NCI-H1092 treated with DMSO at 0.1 percent for 48 hours (cell line): ENCODE measurements around the gene MUC5AC.

Source experiments
- DNase-seq: peaks from one replicate; lab custom pipeline; 2025; lab: John Stamatoyannopoulos, UW

MUC5AC gene

DNA sequence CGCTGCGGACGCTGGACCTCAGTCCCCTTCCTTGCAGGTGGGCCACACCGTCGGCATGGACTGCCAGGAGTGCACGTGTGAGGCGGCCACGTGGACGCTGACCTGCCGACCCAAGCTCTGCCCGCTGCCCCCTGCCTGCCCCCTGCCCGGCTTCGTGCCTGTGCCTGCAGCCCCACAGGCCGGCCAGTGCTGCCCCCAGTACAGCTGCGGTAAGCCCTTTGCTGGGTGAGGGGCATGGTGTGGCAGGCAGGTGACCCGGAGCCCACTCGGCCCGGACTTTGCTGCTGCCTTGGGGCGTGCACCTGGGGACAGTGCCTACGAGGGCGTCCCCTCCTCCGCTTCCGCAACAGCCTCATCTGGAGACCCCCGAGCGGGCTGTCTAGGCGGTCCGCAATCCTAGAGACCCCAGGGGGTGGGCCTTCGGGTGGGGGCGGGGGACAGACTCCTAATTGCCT, 39.7 kb downstream of the MUC5AC start:
- DNase-seq: no peak

DNA sequence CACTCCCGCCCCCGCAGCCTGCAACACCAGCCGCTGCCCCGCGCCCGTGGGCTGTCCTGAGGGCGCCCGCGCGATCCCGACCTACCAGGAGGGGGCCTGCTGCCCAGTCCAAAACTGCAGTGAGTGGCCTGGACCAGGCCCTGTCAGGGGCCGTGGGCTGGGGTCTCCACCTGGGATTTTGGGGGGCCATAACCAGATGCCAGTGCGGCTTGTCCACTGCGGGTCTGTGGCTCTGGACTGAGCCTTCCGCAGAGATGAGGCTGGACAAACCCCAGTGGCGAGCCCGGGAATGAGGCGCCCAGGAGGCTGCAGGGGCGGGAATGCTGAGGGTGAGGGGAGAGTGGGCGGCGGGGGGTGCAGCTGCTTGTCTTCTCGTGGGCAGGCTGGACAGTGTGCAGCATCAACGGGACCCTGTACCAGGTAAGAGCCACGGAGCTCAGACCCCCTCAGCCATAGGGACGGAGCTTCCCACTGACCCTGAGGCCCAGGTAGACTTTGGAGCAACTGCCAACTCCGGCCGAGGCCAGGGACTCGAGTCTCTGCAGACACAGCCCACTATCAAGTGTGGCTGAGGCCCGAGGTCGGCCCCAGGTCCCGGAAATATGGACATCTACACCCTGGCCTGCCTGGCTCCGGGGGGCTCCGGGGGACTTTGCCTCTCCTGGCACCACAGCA, 40.3 kb downstream of the MUC5AC start:
- no peak for DNase-seq

DNA sequence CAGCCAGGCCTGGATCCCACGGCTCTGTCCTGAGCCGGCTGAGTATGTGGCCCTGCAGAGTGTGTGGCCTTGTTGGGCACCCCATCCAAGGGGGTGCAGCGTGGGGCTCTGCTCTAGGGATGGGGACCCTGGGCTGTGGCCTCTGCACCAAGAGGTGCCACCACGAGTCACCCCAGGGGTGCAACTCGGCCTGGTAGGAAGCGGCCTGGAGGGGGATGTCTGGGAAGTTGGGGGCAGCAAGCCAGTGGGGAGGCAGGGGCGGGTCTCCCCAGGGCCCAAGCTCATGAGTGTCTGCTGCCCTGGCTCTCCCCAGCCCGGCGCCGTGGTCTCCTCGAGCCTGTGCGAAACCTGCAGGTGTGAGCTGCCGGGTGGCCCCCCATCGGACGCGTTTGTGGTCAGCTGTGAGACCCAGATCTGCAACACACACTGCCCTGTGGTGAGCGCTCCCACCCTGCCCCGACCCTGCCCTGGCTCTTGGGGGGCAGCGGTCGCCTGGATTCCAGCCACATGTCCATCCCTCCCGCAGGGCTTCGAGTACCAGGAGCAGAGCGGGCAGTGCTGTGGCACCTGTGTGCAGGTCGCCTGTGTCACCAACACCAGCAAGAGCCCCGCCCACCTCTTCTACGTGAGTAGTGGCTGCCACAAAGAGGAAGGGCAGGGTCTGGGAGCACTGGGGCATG, 40.9 kb downstream of the MUC5AC start:
- DNase-seq: no peak

DNA sequence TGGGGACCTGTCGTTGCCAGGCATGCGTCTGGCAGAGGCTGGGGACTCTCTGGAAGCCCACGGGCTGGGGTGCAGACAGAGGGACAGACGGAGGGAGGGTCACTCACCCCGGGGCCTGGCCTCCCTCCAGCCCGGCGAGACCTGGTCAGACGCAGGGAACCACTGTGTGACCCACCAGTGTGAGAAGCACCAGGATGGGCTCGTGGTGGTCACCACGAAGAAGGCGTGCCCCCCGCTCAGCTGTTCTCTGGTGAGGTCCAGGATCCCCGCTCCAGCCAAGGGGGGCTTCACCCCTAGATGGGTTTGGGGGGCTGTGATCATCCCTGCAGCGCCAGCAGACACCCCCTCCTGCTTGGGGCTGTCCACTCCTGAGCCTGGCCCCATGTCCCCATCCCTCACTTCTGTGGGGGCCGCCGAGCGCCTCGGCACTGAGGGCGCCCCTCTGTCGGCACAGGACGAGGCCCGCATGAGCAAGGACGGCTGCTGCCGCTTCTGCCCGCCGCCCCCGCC, 41.5 kb downstream of the MUC5AC start:
- no peak for DNase-seq

DNA sequence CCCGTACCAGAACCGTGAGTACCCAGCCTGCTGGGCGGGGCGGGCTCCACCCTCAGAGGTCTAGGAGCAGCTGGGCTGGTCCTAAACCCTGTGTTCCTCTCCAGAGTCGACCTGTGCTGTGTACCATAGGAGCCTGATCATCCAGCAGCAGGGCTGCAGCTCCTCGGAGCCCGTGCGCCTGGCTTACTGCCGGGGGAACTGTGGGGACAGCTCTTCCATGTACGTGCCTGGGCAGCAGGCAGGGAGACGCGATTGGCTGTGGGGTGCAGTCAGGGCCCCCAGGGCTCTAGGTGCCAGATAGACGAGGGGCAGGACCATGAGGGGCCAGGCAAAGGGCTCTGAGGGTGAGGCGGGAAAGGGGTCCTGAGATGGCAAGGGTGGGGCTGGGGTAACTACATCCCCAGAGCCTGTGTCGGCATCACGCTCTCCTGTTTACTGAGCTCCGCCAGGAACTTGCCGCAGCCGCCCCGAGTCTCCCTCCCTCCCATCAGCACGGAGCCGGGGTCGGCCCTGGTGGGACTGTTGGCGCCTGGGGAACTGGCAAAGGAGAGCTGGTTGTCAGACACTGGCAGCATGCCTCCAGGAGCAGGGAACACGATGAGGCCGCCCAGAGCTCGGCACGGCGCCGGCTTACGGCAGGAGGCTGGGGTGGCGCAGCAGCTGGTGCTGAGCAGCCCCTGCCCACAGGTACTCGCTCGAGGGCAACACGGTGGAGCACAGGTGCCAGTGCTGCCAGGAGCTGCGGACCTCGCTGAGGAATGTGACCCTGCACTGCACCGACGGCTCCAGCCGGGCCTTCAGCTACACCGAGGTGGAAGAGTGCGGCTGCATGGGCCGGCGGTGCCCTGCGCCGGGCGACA, 42.2 kb downstream of the MUC5AC start:
- no peak for DNase-seq

DNA sequence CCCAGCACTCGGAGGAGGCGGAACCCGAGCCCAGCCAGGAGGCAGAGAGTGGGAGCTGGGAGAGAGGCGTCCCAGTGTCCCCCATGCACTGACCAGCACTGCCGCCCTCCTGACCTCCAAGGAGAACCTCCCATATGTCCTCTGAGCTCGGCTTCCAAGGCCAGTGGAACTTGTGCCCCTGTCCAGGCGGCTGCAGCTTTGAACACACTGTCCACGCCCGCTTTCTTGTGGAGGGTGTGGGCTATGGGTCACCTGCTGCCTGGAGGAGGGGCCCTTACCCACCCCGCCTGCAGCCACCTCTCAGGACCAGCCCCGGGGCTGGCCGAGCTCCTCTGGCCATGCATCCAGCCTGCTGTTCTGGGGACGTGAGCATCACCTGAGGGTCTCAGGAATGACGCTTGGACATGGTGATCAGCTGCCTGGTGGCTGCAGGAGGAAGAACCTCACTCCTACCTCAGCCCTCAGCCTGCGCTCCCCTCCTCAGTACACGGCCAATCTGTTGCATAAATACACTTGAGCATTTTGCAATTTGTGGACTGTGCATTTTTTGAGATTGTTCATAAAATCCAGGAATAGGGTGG, 42.9 kb downstream of the MUC5AC start:
- DNase-seq: no peak

DNA sequence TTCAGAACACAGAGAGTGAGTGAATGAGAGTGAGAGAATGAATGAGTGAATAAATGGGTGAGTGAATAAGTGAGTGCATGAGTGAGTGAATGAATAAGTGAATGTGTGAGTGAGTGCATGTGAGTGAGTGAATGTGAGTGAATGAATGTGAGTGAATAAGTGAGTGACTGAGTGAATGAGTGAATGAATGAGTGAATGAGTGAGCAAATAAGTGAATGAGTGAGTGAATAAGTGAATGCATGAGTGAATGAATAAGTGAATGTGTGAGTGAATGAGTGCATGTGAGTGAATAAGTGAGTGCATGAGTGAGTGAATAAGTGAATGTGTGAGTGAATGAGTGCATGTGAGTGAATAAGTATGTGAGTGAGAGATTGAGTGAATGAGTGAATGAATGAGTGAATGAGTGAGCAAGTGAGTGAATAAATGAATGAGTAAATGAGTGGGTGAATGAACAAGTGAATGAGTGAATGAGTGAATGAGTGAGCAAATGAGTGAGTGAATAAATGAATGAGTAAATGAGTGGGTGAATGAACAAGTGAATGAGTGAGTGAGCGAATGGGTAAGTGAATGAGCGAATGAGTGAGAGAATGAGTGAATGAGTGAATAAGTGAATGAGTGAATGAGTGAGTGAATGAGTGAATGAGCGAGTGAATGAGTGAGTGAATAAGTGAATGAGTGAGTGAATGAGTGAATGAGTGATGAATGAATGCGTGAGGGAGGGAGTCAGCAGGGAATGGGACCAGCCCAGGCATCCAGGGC, 43.8 kb downstream of the MUC5AC start:
- no peak for DNase-seq

DNA sequence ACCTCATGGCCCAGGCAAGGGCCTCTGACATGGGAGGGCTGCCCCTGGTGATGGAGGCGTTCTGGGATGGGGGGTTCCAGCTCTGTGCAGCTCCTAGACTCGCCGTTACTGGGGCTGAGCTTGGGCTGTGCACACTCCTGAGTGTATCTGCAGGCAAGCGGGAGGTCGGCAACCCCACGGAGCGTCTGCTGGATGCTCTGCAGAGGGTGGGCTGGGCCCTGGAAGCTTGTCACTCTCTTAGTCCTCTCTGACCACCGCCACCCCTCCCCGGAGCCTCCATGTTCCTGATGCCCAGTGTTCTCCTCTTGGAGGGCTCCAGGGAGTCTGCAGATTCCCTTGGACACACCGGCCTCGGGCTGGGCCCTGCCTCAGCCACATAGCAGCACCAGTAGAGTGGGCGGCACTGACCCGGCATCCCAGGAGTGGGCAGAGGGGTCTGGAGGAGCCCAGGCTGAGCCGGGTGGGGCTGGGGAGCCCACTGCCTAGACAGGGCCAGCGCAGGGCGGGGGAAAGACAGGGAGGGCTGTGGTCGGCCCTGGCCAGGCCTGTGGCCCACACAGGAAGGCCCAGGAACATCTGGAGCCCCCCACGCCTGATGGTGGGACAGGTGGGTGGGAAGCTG, 44.5 kb downstream of the MUC5AC start:
- no peak for DNase-seq

DNA sequence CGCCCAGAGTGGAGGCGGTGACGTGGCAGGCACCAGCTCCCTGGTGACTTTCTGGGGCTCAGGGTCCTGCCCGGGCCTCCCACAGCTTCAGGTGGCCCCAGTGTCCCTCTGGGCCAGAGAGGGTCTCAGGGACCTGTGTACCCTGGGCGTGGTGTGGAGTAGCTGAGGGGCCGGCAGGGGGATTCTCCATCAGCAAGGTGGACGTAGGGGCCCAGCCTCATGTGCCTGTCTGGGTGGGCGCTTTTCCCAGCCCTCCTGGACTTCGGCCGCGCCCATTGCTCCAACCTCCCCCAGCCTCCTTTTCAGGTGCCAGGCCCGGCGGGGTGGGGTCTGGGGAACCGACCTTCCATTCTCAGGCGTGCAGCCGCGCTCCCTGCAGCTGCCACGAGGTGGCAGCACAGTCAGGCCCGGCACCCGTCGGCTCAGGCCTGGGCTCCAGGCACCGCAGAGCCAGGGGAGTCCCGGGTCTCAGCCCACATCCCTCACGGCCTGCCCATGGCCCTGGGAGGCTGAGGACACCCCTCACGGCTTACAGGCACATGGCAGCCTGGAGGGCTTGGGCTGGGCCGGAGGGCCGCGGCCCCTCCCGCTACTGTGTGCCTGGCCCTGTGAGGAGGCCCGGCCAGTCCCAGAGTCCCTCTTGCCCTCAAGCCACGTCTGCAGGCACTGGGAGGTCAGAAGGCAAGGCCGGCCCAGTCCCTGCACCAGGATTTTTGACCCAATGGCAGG, 45.2 kb downstream of the MUC5AC start:
- peak; percentile 35 for DNase-seq

DNA sequence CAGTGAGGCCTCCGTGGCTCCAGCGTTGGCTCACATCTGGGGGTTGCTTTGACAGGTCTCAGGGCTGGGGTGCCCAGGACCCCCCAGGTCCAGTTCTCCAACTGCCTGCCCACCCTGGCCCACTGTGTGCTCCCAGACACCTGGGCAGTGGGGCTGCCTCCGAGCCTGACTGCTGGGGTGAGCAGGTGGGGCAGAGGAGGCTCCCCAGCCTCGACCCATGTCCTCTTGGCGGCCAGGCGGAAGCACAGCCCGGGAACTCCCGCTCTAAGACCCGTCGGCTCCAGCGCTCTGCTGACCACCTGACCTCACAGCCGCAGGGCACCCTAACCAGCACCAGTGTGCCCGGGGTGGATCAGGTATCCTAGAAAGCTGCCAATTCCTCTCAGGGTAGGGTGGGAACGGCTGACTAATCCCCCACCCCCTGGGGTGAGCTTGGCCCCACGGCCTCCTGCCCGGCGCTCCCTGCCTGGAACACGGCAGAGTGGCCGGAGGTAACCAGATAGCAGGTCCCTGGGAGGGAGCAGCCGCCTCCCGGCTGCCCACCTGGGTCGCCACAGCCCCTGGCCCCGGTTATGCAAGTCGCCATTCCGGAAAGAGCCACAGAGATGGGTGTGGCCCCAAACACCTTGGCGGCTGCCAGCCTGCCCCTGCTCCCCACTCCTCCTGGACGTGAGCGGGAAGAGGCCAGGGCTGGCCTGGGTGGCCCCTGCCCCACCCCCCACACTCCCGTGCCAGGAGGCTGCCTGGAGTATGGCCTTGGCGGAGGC, 45.9 kb downstream of the MUC5AC start:
- no peak for DNase-seq

DNA sequence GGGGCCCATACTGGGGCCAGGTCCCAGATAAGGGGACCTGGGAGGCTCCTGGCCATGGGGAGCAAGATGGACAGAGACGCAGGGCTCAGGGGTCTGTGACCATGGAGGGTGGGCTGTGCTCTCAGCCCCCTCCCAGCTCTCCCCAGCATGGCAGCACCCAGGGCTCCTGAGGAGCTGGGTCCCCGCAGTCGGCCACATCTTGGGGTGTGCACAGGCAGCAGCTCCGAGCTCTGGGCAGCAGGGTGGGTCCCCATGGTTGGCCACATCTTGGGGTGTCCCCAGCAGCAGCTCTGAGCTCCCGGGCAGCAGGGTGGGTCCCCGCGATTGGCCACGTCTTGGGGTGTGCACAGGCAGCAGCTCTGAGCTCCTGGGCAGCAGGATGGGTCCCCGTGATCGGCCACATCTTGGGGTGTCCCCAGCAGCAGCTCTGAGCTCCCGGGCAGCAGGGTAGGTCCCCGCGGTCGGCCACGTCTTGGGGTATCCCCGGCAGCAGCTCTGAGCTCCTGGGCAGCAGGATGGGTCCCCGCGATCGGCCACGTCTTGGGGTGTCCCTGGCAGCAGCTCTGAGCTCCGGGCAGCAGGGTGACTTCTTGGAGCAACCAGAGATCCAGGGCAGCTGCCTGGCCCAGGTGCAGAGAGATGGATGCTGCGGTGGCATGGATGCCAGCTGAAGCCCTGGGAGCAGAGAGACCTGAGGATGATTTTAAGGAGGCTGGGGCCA, 46.8 kb downstream of the MUC5AC start:
- no peak for DNase-seq

DNA sequence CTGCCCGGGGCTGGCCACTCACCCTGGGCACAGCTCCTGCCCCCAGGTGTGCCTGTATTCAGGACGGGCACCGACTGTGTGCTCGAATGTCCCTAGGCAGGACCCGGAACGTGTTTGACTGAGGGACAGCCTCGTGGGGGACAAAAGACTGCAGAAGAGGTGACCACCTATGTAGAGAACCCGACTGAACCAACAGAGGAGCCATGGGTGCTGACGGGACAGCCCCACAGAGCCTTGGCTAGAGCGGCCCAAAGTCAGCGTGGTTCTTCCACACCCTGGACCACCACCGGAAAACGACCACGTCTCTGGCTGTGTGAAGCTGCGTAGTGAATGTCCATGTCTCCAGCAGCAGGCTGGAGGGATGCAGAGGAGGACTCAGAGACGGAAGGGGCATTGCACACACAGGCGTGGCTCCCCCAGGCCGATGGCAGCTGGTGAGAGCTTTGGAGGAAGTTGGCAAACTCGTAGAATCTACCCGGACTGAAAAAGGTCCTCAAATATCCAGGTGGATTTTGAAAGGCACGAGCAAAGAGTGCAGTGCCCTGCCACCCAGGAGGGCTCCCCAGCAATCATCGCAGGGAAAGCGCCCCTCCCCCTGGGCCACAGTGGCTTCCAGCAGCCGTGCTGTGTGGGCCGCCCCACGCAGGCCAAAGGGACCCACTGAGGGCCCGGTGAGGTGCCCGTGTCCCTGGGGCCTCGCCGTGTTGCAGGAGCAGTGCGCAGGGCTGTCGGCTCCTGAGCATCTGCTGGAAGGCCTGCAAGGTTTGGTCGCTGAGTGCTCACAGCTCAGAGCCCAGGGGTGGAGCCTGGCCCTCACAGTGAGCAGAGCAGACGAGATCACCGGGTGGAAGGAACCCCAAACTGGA, 47.6 kb downstream of the MUC5AC start:
- no peak for DNase-seq

DNA sequence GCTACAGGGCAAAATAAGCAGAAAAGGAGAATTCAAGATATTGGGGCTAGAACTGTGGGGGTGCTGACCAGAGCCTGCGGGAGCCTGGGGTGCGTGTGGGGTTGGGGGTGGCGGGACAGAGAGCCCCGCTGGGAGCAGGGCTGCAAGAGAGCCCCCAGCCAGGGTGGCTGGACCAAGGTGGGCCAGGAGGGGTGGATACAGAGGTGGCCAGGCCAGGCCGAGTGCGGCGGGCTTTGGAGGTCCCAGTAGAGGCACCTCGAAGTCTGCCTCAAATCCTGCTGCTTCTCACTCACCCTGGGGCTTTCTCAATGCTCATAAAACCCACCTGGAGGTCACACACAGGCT, 48.2 kb downstream of the MUC5AC start:
- DNase-seq: no peak

DNA sequence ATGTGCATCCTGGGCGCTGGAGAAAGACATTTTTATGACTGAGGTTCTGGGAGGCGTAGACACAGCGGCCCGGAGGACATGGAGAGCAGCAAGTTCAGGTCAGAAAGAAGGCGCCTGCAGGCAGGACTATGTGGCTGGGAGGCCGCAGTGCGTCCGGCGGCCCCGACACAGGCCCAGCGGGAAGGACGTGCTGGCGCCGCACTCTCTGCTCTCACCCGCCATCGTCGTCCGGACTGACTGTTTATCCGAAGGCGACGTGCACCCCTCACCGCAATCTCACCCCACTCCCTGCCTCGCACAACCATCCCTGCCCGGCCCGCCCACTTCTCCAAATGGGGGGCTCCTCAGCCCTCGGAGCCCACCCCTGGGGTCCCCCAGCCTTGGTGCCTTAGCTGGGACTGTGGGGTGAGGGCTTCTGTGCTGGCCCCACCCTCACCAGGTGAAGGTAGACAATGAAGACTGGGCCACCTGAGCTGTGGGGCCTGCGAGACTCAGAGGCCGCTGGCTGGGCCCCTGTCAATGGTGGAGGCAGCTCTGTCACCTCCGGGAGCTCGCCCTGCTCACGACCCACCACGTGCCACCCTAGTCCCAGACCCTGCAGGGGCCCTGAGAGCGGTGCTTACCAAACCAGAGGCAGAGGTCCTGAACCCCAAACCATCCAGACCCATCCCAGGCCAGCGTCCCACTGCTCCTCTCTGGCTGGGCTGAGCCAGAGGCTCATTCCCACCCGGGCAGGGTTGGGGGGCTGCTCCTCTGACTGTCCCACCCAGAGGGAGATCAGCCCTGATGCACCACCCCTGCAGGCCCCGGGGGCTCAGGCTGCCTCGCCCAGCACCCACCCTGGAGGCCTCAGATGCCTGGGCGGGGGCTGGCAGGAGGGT, 48.9 kb downstream of the MUC5AC start:
- no peak for DNase-seq

DNA sequence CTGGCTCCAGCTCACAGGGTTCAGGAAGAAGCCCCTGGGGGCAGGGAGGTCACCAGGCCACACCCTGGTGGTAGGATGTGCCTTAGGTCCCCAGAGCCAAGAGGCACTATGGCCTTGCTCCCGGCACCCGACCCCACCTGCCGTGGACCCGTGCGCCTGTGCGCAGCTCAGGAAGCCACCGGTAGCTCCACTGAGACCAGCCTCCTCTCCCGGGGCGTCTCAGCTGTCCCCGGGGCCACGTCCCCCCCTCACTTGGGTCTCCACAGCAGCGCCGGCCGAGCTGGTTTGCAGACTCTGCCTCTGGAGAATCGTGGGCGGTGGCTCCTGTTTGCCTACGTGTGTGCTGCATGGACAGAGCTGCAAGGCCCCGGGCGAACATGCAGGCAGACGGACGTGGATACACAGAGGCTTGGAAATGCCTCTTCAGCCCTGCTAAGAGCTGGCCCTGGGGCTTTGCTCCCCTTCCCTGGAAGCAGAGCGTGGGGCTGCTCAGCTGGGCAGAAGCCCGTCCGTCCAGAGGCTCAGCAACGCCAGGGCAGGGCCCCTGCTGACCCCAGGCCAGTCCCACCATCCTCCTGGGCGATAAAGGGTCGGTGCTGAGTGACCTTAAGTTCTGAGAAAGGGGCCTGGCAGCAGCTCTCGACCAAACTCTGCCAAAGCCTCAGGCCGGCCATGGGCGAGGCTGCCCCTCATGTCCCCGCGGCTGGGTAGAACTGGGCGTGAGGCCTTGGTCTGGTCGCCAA, 49.8 kb downstream of the MUC5AC start:
- no peak for DNase-seq

DNA sequence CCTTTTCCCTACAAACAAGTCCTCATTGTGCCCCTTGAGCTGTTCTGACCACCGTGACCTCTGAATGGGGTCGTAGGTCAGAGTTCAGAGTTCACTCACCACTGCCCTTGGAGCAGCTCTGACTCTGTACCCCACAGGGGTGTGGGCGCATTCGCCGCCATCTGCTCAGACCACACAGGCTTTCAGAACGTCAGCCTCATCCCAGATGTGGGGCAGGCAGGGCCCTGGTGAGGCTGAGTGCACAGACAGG, 50.3 kb downstream of the MUC5AC start:
- DNase-seq: no peak
